Left ventricle myocardium inferior (tissue), 1 donor: ENCODE data around the gene ACAD8. TPM values are rescaled to one million over a fixed set of nuclear protein-coding genes. Genes with fewer than 3 reads are reported as not detected.

Experiments used
- DNase-seq: peaks from one replicate; pipeline ENCODE4 v3.0.0-alpha.2; 2020
- H3K27ac ChIP-seq: fragments of 200-600 bp; replicated peaks from 2 replicates; pipeline ENCODE4 v1.8.0; 2021
- H3K27me3 ChIP-seq: fragments of 200-600 bp; 2 replicates; pipeline ENCODE4 v1.8.0; 2021; ENCODE audit warnings: low read depth
- H3K36me3 ChIP-seq: fragments of 200-600 bp; 2 replicates; pipeline ENCODE4 v1.8.0; 2021
- H3K4me1 ChIP-seq: fragments of 200-600 bp; 2 replicates; pipeline ENCODE4 v1.8.0; 2021
- H3K4me3 ChIP-seq: fragments of 200-600 bp; 2 replicates; pipeline ENCODE4 v1.8.0; 2021; ENCODE audit warnings: mild to moderate bottlenecking, moderate library complexity
- H3K9me3 ChIP-seq: fragments of 200-600 bp; replicated peaks from 2 replicates; pipeline ENCODE4 v1.8.0; 2021
- intact Hi-C: fragments of 100-400 bp; cut with micrococcal nuclease; formaldehyde crosslinking; loops from one replicate; pipeline ENCODE4 v1.11.0; 2022
- total RNA-seq: library from RNA; stranded (reverse); fragmentation: NEBNext Ultra II Directional; extraction: Animal tissue kit (Norgen Biotek cat#: 25700); gene quantifications from one replicate; pipeline ENCODE4 v1.2.1, GENCODE V29; 2021
- TF ChIP-seq, protein P1 (sequence below): fragments of 200-600 bp; IDR thresholded peaks from 2 replicates; pipeline ENCODE4 v1.8.0; 2021; ENCODE audit warnings: antibody characterized with exemption, mild to moderate bottlenecking, borderline replicate concordance
- donor health status: DM: no; HTN: yes; CAD: no; lungs with severe emphysema.

Gene ACAD8
- total RNA-seq, 1 donor from 2014 or later, result 40.7 TPM

DNA sequence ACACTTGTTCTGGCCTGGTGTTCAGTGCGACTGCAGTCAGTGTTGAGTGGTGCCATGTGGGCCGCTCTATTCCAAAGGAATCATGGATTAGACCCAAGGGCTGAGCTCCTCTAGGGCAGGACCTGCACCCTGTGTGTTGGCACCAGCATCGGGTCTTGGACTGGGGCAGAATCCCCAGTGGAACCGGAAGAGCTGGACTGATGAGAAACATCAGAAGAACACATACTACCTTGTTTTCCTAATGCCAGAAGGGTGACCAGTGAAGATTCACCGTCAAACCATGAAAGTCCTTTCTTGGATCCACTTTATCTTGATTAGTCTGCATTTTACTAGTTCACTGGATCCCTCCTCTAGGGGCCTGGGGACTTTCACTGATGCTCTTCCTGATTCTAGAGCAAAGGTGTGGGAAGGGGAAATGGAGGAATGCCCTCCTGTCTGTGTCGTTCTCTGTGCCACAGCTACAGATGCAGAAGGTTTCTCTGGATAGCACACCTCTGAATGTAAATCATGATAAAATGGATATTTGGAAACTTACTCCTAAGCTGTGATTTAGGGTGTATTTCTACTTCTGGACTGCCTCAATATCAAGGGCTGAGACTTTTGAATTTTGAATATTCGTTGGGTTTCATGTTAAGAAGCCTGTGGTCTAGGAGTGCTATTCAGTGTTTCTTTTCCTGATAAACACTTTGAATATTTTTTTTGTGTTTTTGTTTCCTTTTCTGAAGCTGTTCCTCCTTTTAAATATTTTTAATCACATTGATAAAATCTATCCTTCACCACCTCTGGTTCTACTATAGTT is 11.8 kb downstream of the ACAD8 start:
- TF ChIP-seq, protein P1, sequence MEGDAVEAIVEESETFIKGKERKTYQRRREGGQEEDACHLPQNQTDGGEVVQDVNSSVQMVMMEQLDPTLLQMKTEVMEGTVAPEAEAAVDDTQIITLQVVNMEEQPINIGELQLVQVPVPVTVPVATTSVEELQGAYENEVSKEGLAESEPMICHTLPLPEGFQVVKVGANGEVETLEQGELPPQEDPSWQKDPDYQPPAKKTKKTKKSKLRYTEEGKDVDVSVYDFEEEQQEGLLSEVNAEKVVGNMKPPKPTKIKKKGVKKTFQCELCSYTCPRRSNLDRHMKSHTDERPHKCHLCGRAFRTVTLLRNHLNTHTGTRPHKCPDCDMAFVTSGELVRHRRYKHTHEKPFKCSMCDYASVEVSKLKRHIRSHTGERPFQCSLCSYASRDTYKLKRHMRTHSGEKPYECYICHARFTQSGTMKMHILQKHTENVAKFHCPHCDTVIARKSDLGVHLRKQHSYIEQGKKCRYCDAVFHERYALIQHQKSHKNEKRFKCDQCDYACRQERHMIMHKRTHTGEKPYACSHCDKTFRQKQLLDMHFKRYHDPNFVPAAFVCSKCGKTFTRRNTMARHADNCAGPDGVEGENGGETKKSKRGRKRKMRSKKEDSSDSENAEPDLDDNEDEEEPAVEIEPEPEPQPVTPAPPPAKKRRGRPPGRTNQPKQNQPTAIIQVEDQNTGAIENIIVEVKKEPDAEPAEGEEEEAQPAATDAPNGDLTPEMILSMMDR, result no peak

DNA sequence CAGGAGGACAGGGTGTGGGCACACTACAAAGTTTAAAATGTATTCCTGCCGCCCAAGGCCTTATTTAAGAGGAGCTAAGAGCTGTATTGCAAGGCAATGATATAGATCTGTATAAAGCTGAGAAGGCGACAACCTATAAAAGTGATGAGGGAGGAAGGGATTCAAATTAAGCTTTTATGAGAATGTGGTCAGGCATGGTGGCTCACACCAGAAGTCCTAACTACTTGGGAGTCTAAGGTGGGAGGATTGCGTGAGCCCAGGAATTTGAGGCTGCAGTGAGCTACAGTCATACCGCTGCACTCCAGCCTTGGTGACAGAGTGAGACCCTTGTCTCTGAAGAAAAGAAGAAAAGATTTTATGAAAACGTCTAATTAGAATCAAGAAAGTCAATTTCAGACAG is 13.1 kb downstream of the ACAD8 start:
- Histone ChIP-seq H3K27ac (no peak overlapping the region), H3K4me1 (no peaks in the 10 kb centered on the region), H3K36me3 (peaks cover 26% of the 10 kb centered on the region), H3K27me3 (peaks cover 24% of the 10 kb centered on the region), H3K4me3 (no peak overlapping the region), H3K9me3 (no peaks in the 10 kb centered on the region)
- intact Hi-C loops, result no loop called here
- no peak for DNase-seq
- TF ChIP-seq, protein P1, result no peak

More for the DNA sequence above, 11.8 kb downstream of the ACAD8 start:
- intact Hi-C loops, result no loop called here
- Histone ChIP-seq H3K36me3 (peaks cover 38% of the 10 kb centered on the region), H3K4me1 (no peaks in the 10 kb centered on the region), H3K27ac (no peak overlapping the region), H3K4me3 (no peak overlapping the region), H3K27me3 (peaks cover 11% of the 10 kb centered on the region), H3K9me3 (no peaks in the 10 kb centered on the region)
- no peak for DNase-seq

DNA sequence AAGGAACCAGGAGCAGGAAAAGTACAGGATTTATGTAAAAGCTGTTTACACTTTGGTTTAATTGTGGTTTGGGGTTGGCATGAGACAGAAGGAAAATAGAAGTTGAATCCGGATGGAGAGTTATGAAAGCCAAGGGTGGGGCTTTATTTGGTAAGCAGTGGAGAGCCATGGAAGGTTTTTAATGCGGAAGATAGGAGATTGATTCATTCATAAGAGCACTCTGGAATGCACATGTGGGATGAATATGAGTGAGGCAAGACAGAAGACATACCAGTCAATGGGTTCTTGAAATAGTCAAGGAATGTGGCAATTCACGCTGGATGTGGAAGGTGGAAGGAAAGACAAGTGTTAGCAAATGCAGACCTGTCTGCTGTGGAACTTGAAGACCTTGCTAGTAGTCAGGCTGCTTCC is 13.5 kb downstream of the ACAD8 start:
- Histone ChIP-seq H3K27me3 (peaks cover 28% of the 10 kb centered on the region), H3K4me3 (no peak overlapping the region), H3K9me3 (no peaks in the 10 kb centered on the region), H3K4me1 (no peaks in the 10 kb centered on the region), H3K36me3 (peaks cover 22% of the 10 kb centered on the region), H3K27ac (no peak overlapping the region)
- intact Hi-C loops, result no loop called here
- TF ChIP-seq, protein P1, result no peak
- DNase-seq, result no peak

DNA sequence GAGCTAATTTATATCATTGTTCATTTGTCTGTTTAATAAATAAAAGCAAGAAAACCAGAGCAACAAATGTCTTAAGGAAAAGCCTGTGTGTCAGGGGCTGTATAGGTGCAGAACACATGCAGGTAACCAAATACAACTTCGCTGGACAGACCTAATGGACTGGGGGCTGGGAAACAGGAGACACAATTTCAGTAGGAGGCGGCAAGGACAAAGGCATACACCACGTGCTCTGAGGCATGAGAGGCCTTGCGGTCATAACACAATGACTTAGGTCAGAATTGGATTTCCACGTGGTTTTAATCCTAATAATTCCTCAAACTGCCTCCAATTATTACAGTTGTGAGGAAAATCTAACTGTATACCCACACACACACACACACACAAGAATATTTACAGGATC is 14.1 kb downstream of the ACAD8 start:
- no peak for DNase-seq
- intact Hi-C loops, result no loop called here
- TF ChIP-seq, protein P1, result no peak

DNA sequence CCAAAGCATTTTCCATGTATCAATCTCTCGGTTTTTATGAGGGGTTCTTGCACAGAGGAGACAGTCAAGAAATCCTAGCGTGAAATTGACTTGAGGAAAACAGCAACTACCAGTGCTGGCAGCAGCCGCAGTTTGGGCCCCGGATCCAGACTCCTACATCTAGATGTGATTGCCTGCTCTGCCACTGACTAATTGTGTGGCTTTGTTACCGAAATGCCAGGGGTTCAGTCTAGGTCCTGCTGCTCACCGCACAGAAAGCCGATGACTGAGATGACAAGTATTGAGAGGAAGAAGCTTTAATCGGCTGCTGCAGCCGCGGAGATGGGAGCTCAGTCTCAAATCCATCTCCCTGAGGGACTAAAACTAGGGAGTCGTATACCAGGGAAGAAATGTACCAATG is 14.6 kb downstream of the ACAD8 start:
- no peak for DNase-seq
- no peak overlapping the region for H3K4me3 ChIP-seq
- TF ChIP-seq, protein P1, result no peak
- H3K27me3 ChIP-seq, result peaks cover 39% of the 10 kb centered on the region
- H3K4me1 ChIP-seq, result no peaks in the 10 kb centered on the region
- H3K36me3 ChIP-seq, result peaks cover 12% of the 10 kb centered on the region
- H3K9me3 ChIP-seq, result no peaks in the 10 kb centered on the region
- no peak overlapping the region for H3K27ac ChIP-seq
- intact Hi-C loops, result no loop called here

More for the DNA sequence above, 14.1 kb downstream of the ACAD8 start:
- Histone ChIP-seq H3K27me3 (peaks cover 34% of the 10 kb centered on the region), H3K4me1 (no peaks in the 10 kb centered on the region), H3K4me3 (no peak overlapping the region), H3K36me3 (peaks cover 17% of the 10 kb centered on the region), H3K27ac (no peak overlapping the region), H3K9me3 (no peaks in the 10 kb centered on the region)
